ENCODE results near the gene TCERG1L.

TCERG1L gene

GRCh38 chr10:131186547-131187253 is 124.8 kb downstream of the TCERG1L start:
- no peak overlapping the region for H2BK15ac ChIP-seq (ENCODE audit: low read length)
- no peak overlapping the region for H4K8ac ChIP-seq (ENCODE audit: low read depth, low read length)
- H3K4ac ChIP-seq (ENCODE audit: low read length), result no peak overlapping the region
- H3K9ac ChIP-seq (ENCODE audit: low read depth, low read length, poor library complexity), result no peak overlapping the region
- H3K27me3 ChIP-seq (ENCODE audit: control insufficient read depth in 3 of 3, insufficient read depth in 3 of 3, low read depth in 1 of 3, low read length in 3 of 3), result no peaks in the 10 kb centered on the region
- H3K14ac ChIP-seq (ENCODE audit: low read length), result no peak overlapping the region
- peaks cover 0 to 2% of the 10 kb centered on the region in 2 donors for H3K9me3 ChIP-seq (replicated peaks in 1 of 2; ENCODE audit: control insufficient read depth in 2 of 2, insufficient read depth in 1 of 2, low read depth in 1 of 2, low read length in 2 of 2)
- no peak overlapping the region for H3K23ac ChIP-seq (ENCODE audit: low read depth, low read length, poor library complexity)
- H3K27ac ChIP-seq (replicated peaks; ENCODE audit: low read length), result no peak overlapping the region
- no peak overlapping the region for H3K4me3 ChIP-seq (ENCODE audit: low read length in 2 of 2)
- no peak overlapping the region for H2AFZ ChIP-seq (ENCODE audit: low read length)
- H3K4me1 ChIP-seq (ENCODE audit: control insufficient read depth in 2 of 2, insufficient read depth in 1 of 2, low read depth in 1 of 2, low read length in 2 of 2), result peaks cover 0 to 2% of the 10 kb centered on the region in 2 donors
- no peak overlapping the region for H2BK120ac ChIP-seq (ENCODE audit: low read depth, low read length)
- H3K4me2 ChIP-seq (ENCODE audit: insufficient read depth, low read length, poor library complexity, severe bottlenecking), result no peak overlapping the region
- H2AK5ac ChIP-seq (ENCODE audit: low read depth, low read length), result no peak overlapping the region
- no peak overlapping the region for H2BK5ac ChIP-seq (ENCODE audit: low read length)
- H3K79me1 ChIP-seq (ENCODE audit: low read depth, low read length), result no peaks in the 10 kb centered on the region
- H4K91ac ChIP-seq (ENCODE audit: low read depth, low read length, poor library complexity), result no peak overlapping the region
- peaks cover 0 to 2% of the 10 kb centered on the region in 2 donors for H3K36me3 ChIP-seq (replicated peaks in 1 of 2; ENCODE audit: control insufficient read depth in 2 of 2, insufficient read depth in 2 of 2, low read length in 2 of 2)
- H3K18ac ChIP-seq (ENCODE audit: low read length), result peak overlapping the region; percentile 44
- no peak overlapping the region for H2BK12ac ChIP-seq (ENCODE audit: low read length)
- no peak for DNase-seq (ENCODE audit: low spot score)
- no CpG with 5 or more reads among the region's 12 CpGs for WGBS, 2 donors (ENCODE audit: extremely low coverage in 2 of 2, insufficient read length in 2 of 2, insufficient replicate concordance in 1 of 2)

- Histone ChIP-seq H3K23ac (ENCODE audit: low read depth, low read length, poor library complexity) (no peak overlapping the region), H3K4me3 (ENCODE audit: low read length in 2 of 2) (no peak overlapping the region), H3K79me1 (ENCODE audit: low read depth, low read length) (no peaks in the 10 kb centered on the region), H2BK120ac (ENCODE audit: low read depth, low read length) (no peak overlapping the region), H3K18ac (ENCODE audit: low read length) (no peak overlapping the region), H3K4me2 (ENCODE audit: insufficient read depth, low read length, poor library complexity, severe bottlenecking) (no peak overlapping the region), H3K14ac (ENCODE audit: low read length) (no peak overlapping the region), H2AFZ (ENCODE audit: low read length) (no peak overlapping the region), H4K91ac (ENCODE audit: low read depth, low read length, poor library complexity) (no peak overlapping the region), H3K9ac (ENCODE audit: low read depth, low read length, poor library complexity) (no peak overlapping the region), H3K4ac (ENCODE audit: low read length) (no peak overlapping the region), H3K36me3 (replicated peaks in 1 of 2; ENCODE audit: control insufficient read depth in 2 of 2, insufficient read depth in 2 of 2, low read length in 2 of 2) (peaks cover 0 to 2% of the 10 kb centered on the region in 2 donors), H2BK12ac (ENCODE audit: low read length) (no peak overlapping the region), H3K27me3 (ENCODE audit: control insufficient read depth in 3 of 3, insufficient read depth in 3 of 3, low read depth in 1 of 3, low read length in 3 of 3) (no peaks in the 10 kb centered on the region), H2BK5ac (ENCODE audit: low read length) (no peak overlapping the region), H3K27ac (replicated peaks; ENCODE audit: low read length) (no peak overlapping the region), H3K4me1 (ENCODE audit: control insufficient read depth in 2 of 2, insufficient read depth in 1 of 2, low read depth in 1 of 2, low read length in 2 of 2) (peaks cover 0 to 4% of the 10 kb centered on the region in 2 donors), H2AK5ac (ENCODE audit: low read depth, low read length) (no peak overlapping the region), H2BK15ac (ENCODE audit: low read length) (no peak overlapping the region), H4K8ac (ENCODE audit: low read depth, low read length) (no peak overlapping the region), H3K9me3 (replicated peaks in 1 of 2; ENCODE audit: control insufficient read depth in 2 of 2, insufficient read depth in 1 of 2, low read depth in 1 of 2, low read length in 2 of 2) (peaks cover 0 to 2% of the 10 kb centered on the region in 2 donors)
- no CpG with 5 or more reads among the region's 9 CpGs for WGBS, 2 donors (ENCODE audit: extremely low coverage in 2 of 2, insufficient read length in 2 of 2, insufficient replicate concordance in 1 of 2)
- DNase-seq (ENCODE audit: low spot score), result no peak
Observed at GRCh38 chr10:131184503-131184902, 127.0 kb downstream of the TCERG1L start.

- no peak overlapping the region for H3K4me2 ChIP-seq (ENCODE audit: insufficient read depth, low read length, poor library complexity, severe bottlenecking)
- no peak overlapping the region for H2BK12ac ChIP-seq (ENCODE audit: low read length)
- no peaks in the 10 kb centered on the region for H3K27me3 ChIP-seq (ENCODE audit: control insufficient read depth in 3 of 3, insufficient read depth in 3 of 3, low read depth in 1 of 3, low read length in 3 of 3)
- no peak overlapping the region for H3K4me3 ChIP-seq (ENCODE audit: low read length in 2 of 2)
- H3K36me3 ChIP-seq (replicated peaks in 1 of 2; ENCODE audit: control insufficient read depth in 2 of 2, insufficient read depth in 2 of 2, low read length in 2 of 2), result no peaks in the 10 kb centered on the region
- no peaks in the 10 kb centered on the region for H3K79me1 ChIP-seq (ENCODE audit: low read depth, low read length)
- no peak overlapping the region for H3K27ac ChIP-seq (replicated peaks; ENCODE audit: low read length)
- no peak for DNase-seq (ENCODE audit: low spot score)
- H2AFZ ChIP-seq (ENCODE audit: low read length), result no peak overlapping the region
- H4K8ac ChIP-seq (ENCODE audit: low read depth, low read length), result no peak overlapping the region
- H3K14ac ChIP-seq (ENCODE audit: low read length), result no peak overlapping the region
- no peak overlapping the region for H3K23ac ChIP-seq (ENCODE audit: low read depth, low read length, poor library complexity)
- H2BK15ac ChIP-seq (ENCODE audit: low read length), result no peak overlapping the region
- H2BK5ac ChIP-seq (ENCODE audit: low read length), result no peak overlapping the region
- H3K4ac ChIP-seq (ENCODE audit: low read length), result no peak overlapping the region
- H3K4me1 ChIP-seq (ENCODE audit: control insufficient read depth in 2 of 2, insufficient read depth in 1 of 2, low read depth in 1 of 2, low read length in 2 of 2), result peaks cover 0 to 11% of the 10 kb centered on the region in 2 donors
- H3K18ac ChIP-seq (ENCODE audit: low read length), result no peak overlapping the region
- no CpG with 5 or more reads among the region's 9 CpGs for WGBS, 2 donors (ENCODE audit: extremely low coverage in 2 of 2, insufficient read length in 2 of 2, insufficient replicate concordance in 1 of 2)
- no peak overlapping the region for H2BK120ac ChIP-seq (ENCODE audit: low read depth, low read length)
- no peak overlapping the region for H3K9ac ChIP-seq (ENCODE audit: low read depth, low read length, poor library complexity)
- H4K91ac ChIP-seq (ENCODE audit: low read depth, low read length, poor library complexity), result no peak overlapping the region
- no peak overlapping the region for H2AK5ac ChIP-seq (ENCODE audit: low read depth, low read length)
- peaks cover 0 to 2% of the 10 kb centered on the region in 2 donors for H3K9me3 ChIP-seq (replicated peaks in 1 of 2; ENCODE audit: control insufficient read depth in 2 of 2, insufficient read depth in 1 of 2, low read depth in 1 of 2, low read length in 2 of 2)
Observed at GRCh38 chr10:131183546-131184045, 127.9 kb downstream of the TCERG1L start.

- Histone ChIP-seq H2AK5ac (ENCODE audit: low read depth, low read length) (no peak overlapping the region), H3K79me1 (ENCODE audit: low read depth, low read length) (no peaks in the 10 kb centered on the region), H3K4me2 (ENCODE audit: insufficient read depth, low read length, poor library complexity, severe bottlenecking) (no peak overlapping the region), H2AFZ (ENCODE audit: low read length) (no peak overlapping the region), H3K4ac (ENCODE audit: low read length) (no peak overlapping the region), H2BK5ac (ENCODE audit: low read length) (no peak overlapping the region), H3K27me3 (ENCODE audit: control insufficient read depth in 3 of 3, insufficient read depth in 3 of 3, low read depth in 1 of 3, low read length in 3 of 3) (no peaks in the 10 kb centered on the region), H4K91ac (ENCODE audit: low read depth, low read length, poor library complexity) (no peak overlapping the region), H3K4me3 (ENCODE audit: low read length in 2 of 2) (no peak overlapping the region), H2BK120ac (ENCODE audit: low read depth, low read length) (no peak overlapping the region), H3K9ac (ENCODE audit: low read depth, low read length, poor library complexity) (no peak overlapping the region), H2BK15ac (ENCODE audit: low read length) (no peak overlapping the region), H3K14ac (ENCODE audit: low read length) (no peak overlapping the region), H4K8ac (ENCODE audit: low read depth, low read length) (no peak overlapping the region), H3K36me3 (replicated peaks in 1 of 2; ENCODE audit: control insufficient read depth in 2 of 2, insufficient read depth in 2 of 2, low read length in 2 of 2) (no peaks in the 10 kb centered on the region), H3K4me1 (ENCODE audit: control insufficient read depth in 2 of 2, insufficient read depth in 1 of 2, low read depth in 1 of 2, low read length in 2 of 2) (peaks cover 0 to 10% of the 10 kb centered on the region in 2 donors), H3K23ac (ENCODE audit: low read depth, low read length, poor library complexity) (no peak overlapping the region), H3K18ac (ENCODE audit: low read length) (no peak overlapping the region), H2BK12ac (ENCODE audit: low read length) (no peak overlapping the region), H3K9me3 (replicated peaks in 1 of 2; ENCODE audit: control insufficient read depth in 2 of 2, insufficient read depth in 1 of 2, low read depth in 1 of 2, low read length in 2 of 2) (peaks cover 4 to 6% of the 10 kb centered on the region in 2 donors), H3K27ac (replicated peaks; ENCODE audit: low read length) (no peak overlapping the region)
- WGBS, 2 donors (ENCODE audit: extremely low coverage in 2 of 2, insufficient read length in 2 of 2, insufficient replicate concordance in 1 of 2), result no CpG with 5 or more reads among the region's 8 CpGs
- DNase-seq (ENCODE audit: low spot score), result no peak
Observed at GRCh38 chr10:131181456-131181855, 130.1 kb downstream of the TCERG1L start.

Measured in neuronal stem cell (in vitro differentiated cells).